ENCODE data around the gene AK2. TPM values are rescaled to one million over a fixed set of nuclear protein-coding genes. Genes with fewer than 3 reads are reported as not detected.
A peak's percentile ranks its signal among the peaks of the same experiment; 100 is the strongest.
"Not testable (repeated sequence)": the region's sequence is repeated elsewhere in the genome, so short reads cannot be mapped to it uniquely, and the experiment has no call there.

The AK2 gene
- total RNA-seq, 1 experiment from 2014 or later, result 159 TPM

GRCh38 chr1:32977546-32978087 is 59.1 kb downstream of the AK2 start:
- no peak overlapping the region for H3K9ac ChIP-seq (ENCODE audit: extremely low read depth, insufficient read length, low read length)
- no peaks in the 10 kb centered on the region for H3K79me2 ChIP-seq (ENCODE audit: insufficient read depth, low read length)
- Mint-ChIP-seq H3K4me1 (peaks cover 31 to 33% of the 10 kb centered on the region in 2 experiments), H3K4me3 (no peak overlapping the region), H3K9me3 (peaks cover 10 to 11% of the 10 kb centered on the region in 2 experiments), H3K27me3 (ENCODE audit: low read depth) (peaks cover 61% of the 10 kb centered on the region), H3K27ac (peak overlapping the region in 1 of 3 experiments; percentile 12; a peak in 2 of 7 replicates), H3K36me3 (ENCODE audit: insufficient read depth in 1 of 3, low read depth in 3 of 3) (peaks cover 6 to 11% (median 7%) of the 10 kb centered on the region in 3 experiments; a peak in 6 of 7 replicates)
- no peak overlapping the region for H2BK12ac ChIP-seq (ENCODE audit: insufficient read length, low read depth, low read length)
- H4K20me1 ChIP-seq (ENCODE audit: control insufficient read depth, insufficient read depth, insufficient read length), result no peaks in the 10 kb centered on the region
- H2BK15ac ChIP-seq (ENCODE audit: low read depth, low read length), result no peak overlapping the region
- no peak overlapping the region for H3K14ac ChIP-seq (ENCODE audit: insufficient read depth, low read length)
- H4K91ac ChIP-seq (ENCODE audit: insufficient read length, low read depth, low read length), result no peak overlapping the region
- H3K56ac ChIP-seq (ENCODE audit: insufficient read length, low read depth, low read length), result no peak overlapping the region
- no peak overlapping the region for H3K4me2 ChIP-seq (ENCODE audit: insufficient read depth, insufficient read length, low read length)
- no peak overlapping the region for H2BK20ac ChIP-seq (ENCODE audit: low read depth, low read length, poor library complexity, severe bottlenecking)
- no peak overlapping the region for H3K23ac ChIP-seq (ENCODE audit: insufficient read length, low read depth, low read length)
- no peak overlapping the region for H3K4ac ChIP-seq (ENCODE audit: low read depth, low read length)
- H4K5ac ChIP-seq (ENCODE audit: insufficient read length, low read depth, low read length), result no peak overlapping the region
- TF ChIP-seq CTCF (conservative IDR thresholded peaks at IDR 0.05), result no peak
- no peak overlapping the region for H2BK5ac ChIP-seq (ENCODE audit: insufficient read length, low read length)
- H4K8ac ChIP-seq (replicated peaks; ENCODE audit: insufficient read length, low read depth, low read length), result no peak overlapping the region
- DNase-seq, result no peak
- peaks cover 2% of the 10 kb centered on the region for H3K23me2 ChIP-seq (ENCODE audit: insufficient read length, low read depth, low read length, poor library complexity, severe bottlenecking)
- H3K9me3 ChIP-seq (ENCODE audit: control insufficient read depth, low read depth, low read length), result no peaks in the 10 kb centered on the region
- H3T11ph ChIP-seq (ENCODE audit: low read length), result no peak overlapping the region
- H3K18ac ChIP-seq (ENCODE audit: insufficient read length, low read depth, low read length), result no peak overlapping the region
- H3K4me1 ChIP-seq (ENCODE audit: insufficient read depth, low read length), result peaks cover 5% of the 10 kb centered on the region; the same call in 1 of the 2 replicates
- no peak overlapping the region for H3K27ac ChIP-seq (ENCODE audit: insufficient read length, low read depth, low read length)
- WGBS (ENCODE audit: extremely low coverage, insufficient read length, low lambda C conversion rate), result no CpG with 5 or more reads among the region's 4 CpGs
- H2AFZ ChIP-seq (ENCODE audit: low read length), result no peak overlapping the region
- no peak overlapping the region for H2BK120ac ChIP-seq (ENCODE audit: low read depth, low read length, poor library complexity, severe bottlenecking)
- no peaks in the 10 kb centered on the region for H3K79me1 ChIP-seq (ENCODE audit: insufficient read depth, low read depth, low read length, poor library complexity, severe bottlenecking)
- no peaks in the 10 kb centered on the region; the same call in 1 of the 2 replicates for H3K27me3 ChIP-seq (ENCODE audit: insufficient read depth, low read length)
- H2AK5ac ChIP-seq (ENCODE audit: insufficient read length, low read length), result no peak overlapping the region

- H3T11ph ChIP-seq (ENCODE audit: low read length); H2BK15ac ChIP-seq (ENCODE audit: low read depth, low read length); H3K14ac ChIP-seq (ENCODE audit: insufficient read depth, low read length); H3K4me3 Mint-ChIP-seq; H4K8ac ChIP-seq (replicated peaks; ENCODE audit: insufficient read length, low read depth, low read length); H4K20me1 ChIP-seq (ENCODE audit: control insufficient read depth, insufficient read depth, insufficient read length); H3K23ac ChIP-seq (ENCODE audit: insufficient read length, low read depth, low read length); H3K23me2 ChIP-seq (ENCODE audit: insufficient read length, low read depth, low read length, poor library complexity, severe bottlenecking); DNase-seq; H3K79me1 ChIP-seq (ENCODE audit: insufficient read depth, low read depth, low read length, poor library complexity, severe bottlenecking); H3K9ac ChIP-seq (ENCODE audit: extremely low read depth, insufficient read length, low read length); H4K5ac ChIP-seq (ENCODE audit: insufficient read length, low read depth, low read length); H3K4me2 ChIP-seq (ENCODE audit: insufficient read depth, insufficient read length, low read length); H3K27ac ChIP-seq (ENCODE audit: insufficient read length, low read depth, low read length); H2BK20ac ChIP-seq (ENCODE audit: low read depth, low read length, poor library complexity, severe bottlenecking); H3K4ac ChIP-seq (ENCODE audit: low read depth, low read length); H2AK5ac ChIP-seq (ENCODE audit: insufficient read length, low read length); H3K27ac Mint-ChIP-seq; H3K4me1 ChIP-seq (ENCODE audit: insufficient read depth, low read length); H2BK12ac ChIP-seq (ENCODE audit: insufficient read length, low read depth, low read length); H2BK5ac ChIP-seq (ENCODE audit: insufficient read length, low read length); H3K79me2 ChIP-seq (ENCODE audit: insufficient read depth, low read length); H2AFZ ChIP-seq (ENCODE audit: low read length); H3K56ac ChIP-seq (ENCODE audit: insufficient read length, low read depth, low read length); H3K18ac ChIP-seq (ENCODE audit: insufficient read length, low read depth, low read length); H3K9me3 ChIP-seq (ENCODE audit: control insufficient read depth, low read depth, low read length); H2BK120ac ChIP-seq (ENCODE audit: low read depth, low read length, poor library complexity, severe bottlenecking); H4K91ac ChIP-seq (ENCODE audit: insufficient read length, low read depth, low read length): not testable (repeated sequence)
- H3K4me1 Mint-ChIP-seq, result peaks cover 18 to 22% of the 10 kb centered on the region in 2 experiments
- no CpG with 5 or more reads among the region's 30 CpGs for WGBS (ENCODE audit: extremely low coverage, insufficient read length, low lambda C conversion rate)
- H3K27me3 ChIP-seq (ENCODE audit: insufficient read depth, low read length), result peaks cover 13% of the 10 kb centered on the region
- peaks cover 6 to 11% (median 7%) of the 10 kb centered on the region in 3 experiments; a peak in 6 of 7 replicates for H3K36me3 Mint-ChIP-seq (ENCODE audit: insufficient read depth in 1 of 3, low read depth in 3 of 3)
- H3K9me3 Mint-ChIP-seq, result peaks cover 10 to 11% of the 10 kb centered on the region in 2 experiments
- peaks cover 70% of the 10 kb centered on the region for H3K27me3 Mint-ChIP-seq (ENCODE audit: low read depth)
Observed at GRCh38 chr1:32975055-32975454, 61.6 kb downstream of the AK2 start.
